ENCODE data around the gene UNC93A. TPM values are rescaled to one million over a fixed set of nuclear protein-coding genes. Genes with fewer than 3 reads are reported as not detected.

Gene UNC93A
- total and polyA plus RNA-seq, 5 donors from 2014 or later: not detected

DNA sequence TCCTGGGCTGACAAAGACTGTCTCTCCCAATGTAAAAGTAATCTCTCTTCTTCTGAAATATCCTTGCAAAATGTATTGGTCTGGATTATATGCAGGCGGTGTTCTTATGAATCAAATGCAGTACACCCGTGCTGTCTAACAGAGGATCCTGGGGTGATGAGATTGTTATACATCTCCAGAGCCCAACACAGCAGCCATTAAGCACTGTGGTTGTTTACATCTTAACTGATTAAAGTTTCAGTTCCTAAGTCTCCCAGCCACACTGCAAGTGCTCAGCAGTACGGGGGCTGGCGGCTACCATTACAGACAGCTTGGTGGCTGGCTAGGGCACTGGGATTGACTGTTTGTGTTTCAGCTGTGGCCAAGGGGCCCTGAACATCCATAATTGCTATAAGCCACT, 7.0 kb downstream of the UNC93A start:
- Histone ChIP-seq H3K9me3 (ENCODE audit: control insufficient read depth in 2 of 2, low read length in 2 of 2) (no peaks in the 10 kb centered on the region), H3K4me3 (ENCODE audit: low read depth, low read length) (no peak overlapping the region), H3K27ac (ENCODE audit: insufficient read depth, low read length, poor library complexity, severe bottlenecking) (no peak overlapping the region), H3K4me1 (ENCODE audit: control insufficient read depth, insufficient read depth, low read length, poor library complexity, severe bottlenecking) (no peaks in the 10 kb centered on the region), H3K36me3 (ENCODE audit: control insufficient read depth, insufficient read depth, low read length) (no peaks in the 10 kb centered on the region), H3K27me3 (ENCODE audit: control insufficient read depth, insufficient read depth, low read length) (no peaks in the 10 kb centered on the region)
- Mint-ChIP-seq H3K36me3 (no peaks in the 10 kb centered on the region), H3K4me3 (no peak overlapping the region), H3K27me3 (no peaks in the 10 kb centered on the region), H3K9me3 (no peaks in the 10 kb centered on the region), H3K4me1 (no peaks in the 10 kb centered on the region), H3K27ac (no peak overlapping the region)
- ATAC-seq (ENCODE audit: low read depth in 2 of 2): no peak
- no peak for DNase-seq

DNA sequence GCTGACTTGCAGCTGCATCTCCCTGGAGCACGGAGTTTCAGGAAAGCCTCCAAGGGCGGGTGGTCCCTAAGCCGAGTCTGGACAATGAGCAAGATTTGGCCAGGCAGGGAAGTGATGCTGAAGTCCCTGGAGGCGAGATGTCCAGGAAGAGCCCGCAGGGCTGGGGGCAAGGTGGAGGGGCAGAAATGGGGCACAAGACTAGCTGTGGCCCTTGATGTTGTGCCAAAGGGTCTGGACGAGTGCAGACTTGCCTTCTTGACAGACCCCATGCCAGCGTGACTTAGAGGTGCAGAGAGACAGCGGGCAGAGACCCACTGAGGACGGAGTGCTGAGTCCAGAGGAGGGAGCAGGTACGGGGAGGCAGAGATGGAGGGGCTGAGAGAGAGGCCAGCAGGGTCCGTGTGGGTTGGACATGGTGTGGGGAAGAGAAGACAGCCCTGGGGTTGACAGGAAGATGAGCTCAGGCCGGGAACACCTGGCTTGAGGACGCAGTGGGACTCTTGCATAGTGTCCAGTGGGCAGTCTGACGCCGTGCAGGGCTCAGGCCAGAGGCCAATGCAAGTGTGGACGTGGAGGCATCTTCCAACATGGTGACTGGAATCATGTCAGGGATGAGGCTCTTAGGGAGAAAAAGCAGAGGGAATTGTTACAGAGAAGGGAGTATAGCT, 8.7 kb downstream of the UNC93A start:
- H3K27ac Mint-ChIP-seq: peak overlapping the region in 1 of 3 donors; percentile 41
- no peak for ATAC-seq (ENCODE audit: low read depth in 2 of 2)

DNA sequence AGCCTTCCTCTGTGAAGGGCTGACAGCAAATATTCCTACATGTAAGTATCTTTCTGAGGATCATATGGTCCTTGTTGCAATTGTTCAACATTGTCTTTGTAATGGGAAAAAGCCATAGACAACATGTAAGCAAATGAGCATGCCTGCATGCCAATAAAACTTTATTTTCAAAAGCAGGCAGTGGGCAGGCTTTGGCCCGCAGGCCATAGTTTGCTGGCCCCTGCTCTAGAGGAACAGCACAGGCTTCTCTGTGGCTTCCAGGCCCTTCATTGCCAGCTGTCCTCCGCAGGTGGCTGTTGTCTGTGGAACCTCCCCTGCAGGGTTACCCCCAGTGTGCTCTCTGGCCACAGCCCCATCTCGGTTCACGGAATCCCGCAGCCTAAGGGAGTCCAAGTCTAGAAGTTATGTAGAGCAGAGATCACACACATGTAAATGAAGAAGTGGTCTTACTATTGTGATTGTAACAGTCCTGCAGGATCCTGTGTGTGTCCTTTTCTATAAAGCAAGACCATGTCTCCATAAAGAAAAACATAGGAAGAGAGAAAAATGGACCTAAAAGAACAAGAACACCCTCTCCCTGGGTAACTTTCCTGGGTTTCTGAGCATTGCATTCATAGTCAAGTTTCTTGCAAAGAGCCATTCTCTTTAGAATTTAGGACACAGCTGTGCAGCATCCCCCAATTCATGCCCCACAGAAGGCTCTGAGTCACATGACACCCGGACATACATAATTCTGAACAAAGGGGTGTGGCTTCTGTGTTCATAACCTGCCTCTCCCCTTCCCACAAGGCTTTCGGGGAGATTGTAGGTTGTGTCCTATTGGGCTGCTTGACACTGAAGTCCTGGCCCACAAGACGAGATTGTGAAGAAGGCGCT, 10.0 kb downstream of the UNC93A start:
- Mint-ChIP-seq H3K4me1 (no peaks in the 10 kb centered on the region), H3K36me3 (no peaks in the 10 kb centered on the region), H3K27ac (no peak overlapping the region), H3K9me3 (no peaks in the 10 kb centered on the region), H3K4me3 (no peak overlapping the region), H3K27me3 (no peaks in the 10 kb centered on the region)
- Histone ChIP-seq H3K27me3 (ENCODE audit: control insufficient read depth, insufficient read depth, low read length) (no peaks in the 10 kb centered on the region), H3K36me3 (ENCODE audit: control insufficient read depth, insufficient read depth, low read length) (no peaks in the 10 kb centered on the region), H3K9me3 (ENCODE audit: control insufficient read depth in 2 of 2, low read length in 2 of 2) (no peaks in the 10 kb centered on the region), H3K27ac (ENCODE audit: insufficient read depth, low read length, poor library complexity, severe bottlenecking) (no peak overlapping the region), H3K4me3 (ENCODE audit: low read depth, low read length) (no peak overlapping the region), H3K4me1 (ENCODE audit: control insufficient read depth, insufficient read depth, low read length, poor library complexity, severe bottlenecking) (no peaks in the 10 kb centered on the region)
- ATAC-seq (ENCODE audit: low read depth in 2 of 2): no peak
- DNase-seq: no peak

More for the DNA sequence above, 8.7 kb downstream of the UNC93A start:
- DNase-seq: no peak
- Mint-ChIP-seq H3K27me3 (no peaks in the 10 kb centered on the region), H3K36me3 (no peaks in the 10 kb centered on the region), H3K4me1 (no peaks in the 10 kb centered on the region), H3K4me3 (no peak overlapping the region), H3K9me3 (no peaks in the 10 kb centered on the region)
- Histone ChIP-seq H3K27me3 (ENCODE audit: control insufficient read depth, insufficient read depth, low read length) (no peaks in the 10 kb centered on the region), H3K4me1 (ENCODE audit: control insufficient read depth, insufficient read depth, low read length, poor library complexity, severe bottlenecking) (no peaks in the 10 kb centered on the region), H3K4me3 (ENCODE audit: low read depth, low read length) (no peak overlapping the region), H3K27ac (ENCODE audit: insufficient read depth, low read length, poor library complexity, severe bottlenecking) (no peak overlapping the region), H3K9me3 (ENCODE audit: control insufficient read depth in 2 of 2, low read length in 2 of 2) (no peaks in the 10 kb centered on the region), H3K36me3 (ENCODE audit: control insufficient read depth, insufficient read depth, low read length) (no peaks in the 10 kb centered on the region)

DNA sequence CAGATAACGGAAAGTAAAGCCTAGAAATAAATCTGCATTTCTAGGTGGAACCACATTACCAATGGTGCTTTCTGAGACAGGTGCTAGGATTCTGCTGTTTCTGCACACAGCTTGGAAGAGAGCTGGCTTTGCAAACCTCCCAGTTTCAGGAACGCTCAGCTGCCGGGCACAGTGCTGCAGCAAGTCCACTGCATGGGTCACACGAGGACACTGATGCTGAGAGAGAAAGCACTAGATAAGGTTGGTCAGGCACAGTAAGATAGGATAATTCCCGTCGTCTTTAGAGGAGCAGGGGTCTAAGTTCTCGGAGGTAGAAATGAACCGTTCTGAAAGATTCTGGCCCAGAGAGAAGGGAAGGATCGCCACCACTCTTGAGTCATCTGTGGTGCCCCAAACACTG, 11.0 kb downstream of the UNC93A start:
- H3K27ac ChIP-seq (ENCODE audit: insufficient read depth, low read length, poor library complexity, severe bottlenecking): no peak overlapping the region
- H3K4me3 Mint-ChIP-seq: no peak overlapping the region
- no peak overlapping the region for H3K27ac Mint-ChIP-seq

DNA sequence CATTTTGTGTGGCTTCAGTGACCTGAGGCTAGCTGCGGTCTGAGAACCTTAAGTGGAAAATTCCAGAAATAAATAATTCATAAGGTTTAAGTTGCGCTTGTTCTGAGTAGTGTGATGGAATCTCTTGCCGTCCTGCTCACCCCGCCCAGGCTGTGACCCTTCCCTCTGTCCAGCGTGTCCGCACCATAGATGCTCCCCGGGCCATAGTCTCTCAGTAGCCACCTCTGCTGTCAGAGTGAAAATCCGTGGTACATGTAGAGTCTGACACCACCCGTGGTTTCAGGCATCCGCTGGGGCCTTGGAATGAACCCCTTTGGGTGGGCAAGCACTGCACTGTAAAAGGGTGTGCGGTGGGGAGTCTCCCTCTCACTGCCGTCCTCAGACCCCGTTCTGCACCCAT, 11.7 kb downstream of the UNC93A start:
- Histone ChIP-seq H3K27me3 (ENCODE audit: control insufficient read depth, insufficient read depth, low read length) (no peaks in the 10 kb centered on the region), H3K4me1 (ENCODE audit: control insufficient read depth, insufficient read depth, low read length, poor library complexity, severe bottlenecking) (no peaks in the 10 kb centered on the region), H3K36me3 (ENCODE audit: control insufficient read depth, insufficient read depth, low read length) (no peaks in the 10 kb centered on the region), H3K9me3 (ENCODE audit: control insufficient read depth in 2 of 2, low read length in 2 of 2) (no peaks in the 10 kb centered on the region), H3K27ac (ENCODE audit: insufficient read depth, low read length, poor library complexity, severe bottlenecking) (no peak overlapping the region), H3K4me3 (ENCODE audit: low read depth, low read length) (no peak overlapping the region)
- Mint-ChIP-seq H3K27me3 (no peaks in the 10 kb centered on the region), H3K36me3 (no peaks in the 10 kb centered on the region), H3K4me3 (no peak overlapping the region), H3K27ac (no peak overlapping the region), H3K9me3 (no peaks in the 10 kb centered on the region), H3K4me1 (no peaks in the 10 kb centered on the region)
- ATAC-seq (ENCODE audit: low read depth in 2 of 2) (no peak), DNase-seq (no peak)

More for the DNA sequence above, 11.0 kb downstream of the UNC93A start:
- Histone ChIP-seq H3K9me3 (ENCODE audit: control insufficient read depth in 2 of 2, low read length in 2 of 2) (no peaks in the 10 kb centered on the region), H3K4me1 (ENCODE audit: control insufficient read depth, insufficient read depth, low read length, poor library complexity, severe bottlenecking) (no peaks in the 10 kb centered on the region), H3K36me3 (ENCODE audit: control insufficient read depth, insufficient read depth, low read length) (no peaks in the 10 kb centered on the region), H3K4me3 (ENCODE audit: low read depth, low read length) (no peak overlapping the region), H3K27me3 (ENCODE audit: control insufficient read depth, insufficient read depth, low read length) (no peaks in the 10 kb centered on the region)
- Mint-ChIP-seq H3K4me1 (no peaks in the 10 kb centered on the region), H3K36me3 (no peaks in the 10 kb centered on the region), H3K27me3 (no peaks in the 10 kb centered on the region), H3K9me3 (no peaks in the 10 kb centered on the region)
- DNase-seq (no peak), ATAC-seq (ENCODE audit: low read depth in 2 of 2) (no peak)

DNA sequence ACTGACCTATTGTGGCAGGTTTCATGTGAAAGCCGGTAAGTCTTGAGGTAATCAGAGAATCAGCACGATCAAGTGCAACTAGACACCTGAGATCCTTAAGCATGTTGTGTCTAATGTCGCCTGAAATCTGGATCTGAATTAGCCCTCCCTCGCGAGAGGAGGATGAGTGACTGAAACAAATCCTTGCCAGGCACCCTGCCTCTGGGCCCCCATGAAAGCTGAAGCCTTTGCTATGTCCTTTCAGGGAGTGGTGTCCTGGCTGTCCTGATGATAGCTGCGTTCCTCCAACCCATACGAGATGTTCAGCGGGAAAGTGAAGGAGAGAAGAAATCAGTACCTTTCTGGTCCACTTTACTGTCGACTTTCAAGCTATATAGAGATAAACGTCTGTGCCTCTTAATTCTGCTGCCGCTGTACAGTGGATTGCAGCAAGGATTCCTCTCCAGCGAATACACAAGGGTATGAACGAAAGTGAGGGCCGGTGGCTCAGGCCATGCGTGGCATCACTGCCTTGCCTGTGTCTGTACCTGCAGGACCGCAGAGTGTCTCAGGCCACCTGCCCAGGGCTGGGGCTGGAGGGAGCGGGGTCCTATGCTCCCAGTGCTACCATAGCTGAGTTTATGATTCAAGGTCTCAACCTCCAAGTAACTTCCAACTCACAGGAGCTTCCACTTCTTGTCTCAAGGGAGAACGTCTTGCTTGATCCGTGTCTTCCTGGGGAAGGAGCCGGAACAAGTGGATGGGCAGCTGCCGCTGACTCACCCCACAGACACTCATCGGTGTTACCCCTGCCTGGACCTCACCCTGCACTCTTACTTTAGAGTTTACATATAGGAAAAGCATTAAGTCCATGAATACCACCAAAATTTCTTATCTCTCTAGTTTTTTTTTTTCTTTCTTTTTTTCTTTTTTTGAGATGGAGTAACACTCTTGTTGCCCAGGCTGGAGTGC, 12.8 kb downstream of the UNC93A start:
- no peak overlapping the region for H3K4me3 ChIP-seq (ENCODE audit: low read depth, low read length)
- no peak overlapping the region for H3K27ac ChIP-seq (ENCODE audit: insufficient read depth, low read length, poor library complexity, severe bottlenecking)
- Mint-ChIP-seq H3K9me3 (no peaks in the 10 kb centered on the region), H3K27ac (no peak overlapping the region), H3K36me3 (no peaks in the 10 kb centered on the region), H3K4me3 (no peak overlapping the region), H3K27me3 (no peaks in the 10 kb centered on the region), H3K4me1 (no peaks in the 10 kb centered on the region)
- H3K27me3 ChIP-seq (ENCODE audit: control insufficient read depth, insufficient read depth, low read length): no peaks in the 10 kb centered on the region
- ATAC-seq (ENCODE audit: low read depth in 2 of 2) (no peak), DNase-seq (no peak)
- no peaks in the 10 kb centered on the region for H3K4me1 ChIP-seq (ENCODE audit: control insufficient read depth, insufficient read depth, low read length, poor library complexity, severe bottlenecking)
- H3K9me3 ChIP-seq (ENCODE audit: control insufficient read depth in 2 of 2, low read length in 2 of 2): no peaks in the 10 kb centered on the region
- no peaks in the 10 kb centered on the region for H3K36me3 ChIP-seq (ENCODE audit: control insufficient read depth, insufficient read depth, low read length)

DNA sequence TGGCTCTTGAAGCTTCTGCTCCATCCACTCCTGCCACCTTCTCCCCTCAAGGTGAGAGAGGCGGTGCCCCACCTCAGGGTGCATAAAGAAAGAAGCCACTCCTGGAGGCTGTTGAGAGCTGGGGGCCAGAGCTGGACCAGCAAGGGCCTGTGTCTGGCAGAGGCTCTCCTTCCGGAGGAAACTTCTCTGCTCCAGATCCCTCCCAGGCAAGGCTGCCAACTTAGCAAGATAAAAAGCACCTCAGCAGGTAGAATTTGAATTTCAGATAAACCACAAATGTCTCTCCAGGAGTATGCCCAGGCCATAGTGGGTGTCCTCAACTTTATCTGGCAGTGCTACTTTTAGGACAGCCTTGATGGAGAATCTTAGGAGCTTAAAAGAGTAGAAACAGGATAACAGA, 13.8 kb downstream of the UNC93A start:
- no peak overlapping the region for H3K27ac Mint-ChIP-seq
- H3K27me3 ChIP-seq (ENCODE audit: control insufficient read depth, insufficient read depth, low read length): no peaks in the 10 kb centered on the region
- H3K4me1 ChIP-seq (ENCODE audit: control insufficient read depth, insufficient read depth, low read length, poor library complexity, severe bottlenecking): no peaks in the 10 kb centered on the region
- ATAC-seq (ENCODE audit: low read depth in 2 of 2): no peak
- H3K36me3 Mint-ChIP-seq: no peaks in the 10 kb centered on the region
- H3K36me3 ChIP-seq (ENCODE audit: control insufficient read depth, insufficient read depth, low read length): no peaks in the 10 kb centered on the region
- H3K9me3 Mint-ChIP-seq: no peaks in the 10 kb centered on the region
- H3K4me3 Mint-ChIP-seq: no peak overlapping the region
- no peaks in the 10 kb centered on the region for H3K9me3 ChIP-seq (ENCODE audit: control insufficient read depth in 2 of 2, low read length in 2 of 2)
- no peak for DNase-seq
- no peak overlapping the region for H3K4me3 ChIP-seq (ENCODE audit: low read depth, low read length)
- H3K27me3 Mint-ChIP-seq: no peaks in the 10 kb centered on the region
- H3K27ac ChIP-seq (ENCODE audit: insufficient read depth, low read length, poor library complexity, severe bottlenecking): no peak overlapping the region
- no peaks in the 10 kb centered on the region for H3K4me1 Mint-ChIP-seq

Data from CD4-positive, CD25-positive, alpha-beta regulatory T cell (primary cell).